Transverse colon (tissue), 4 donors: Measurements from ENCODE around the gene MMP21. TPM values are rescaled to one million over a fixed set of nuclear protein-coding genes. Genes with fewer than 3 reads are reported as not detected.
A peak's percentile ranks its signal among the peaks of the same experiment; 100 is the strongest.

ENCODE experiments used
- DNase-seq: peaks from one replicate; pipeline ENCODE4 v3.0.0-alpha.2; 2019
- H3K27ac ChIP-seq, 4 donors: fragments of 200-600 bp; sonication (generic); 2 replicates each; pipeline ENCODE4 v1.5.1; 2016 to 2018; ENCODE audit warnings: inconsistent platforms in 4 of 4
- H3K27me3 ChIP-seq: fragments of 200-600 bp; sonication (generic); 2 replicates; pipeline ENCODE4 v1.5.1; 2017; ENCODE audit warnings: inconsistent platforms
- H3K36me3 ChIP-seq, 4 donors: fragments of 200-600 bp; sonication (generic); 2 replicates each; pipeline ENCODE4 v1.5.1; 2017 to 2019; ENCODE audit warnings: inconsistent platforms in 4 of 4
- H3K4me1 ChIP-seq, 4 donors: fragments of 200-600 bp; sonication (generic); 2 replicates each; pipeline ENCODE4 v1.5.1; 2017 to 2020; ENCODE audit warnings: inconsistent platforms in 4 of 4
- H3K4me3 ChIP-seq, 4 donors: fragments of 200-600 bp; sonication (generic); 1 replicate in 1 of 4; 2 replicates in 3 of 4; pipeline versions ENCODE4 v1.5.1 to v1.6.1; 2017 to 2019; ENCODE audit warnings: inconsistent platforms in 4 of 4
- H3K9me3 ChIP-seq, 2 donors: fragments of 200-600 bp; sonication (generic); 2 replicates each; pipeline ENCODE4 v1.5.1; 2017 to 2019; ENCODE audit warnings: inconsistent platforms in 2 of 2
- CTCF ChIP-seq, 5 experiments: fragments of 200-600 bp in 3 of 5; fragments of 450-650 bp in 2 of 5; sonication (generic) in 3 of 5; IDR thresholded peaks; 1 replicate in 2 of 5; 2 replicates in 3 of 5; pipeline ENCODE4 v1.5.1; 2016 to 2017; ENCODE audit warnings: antibody characterized with exemption in 5 of 5, inconsistent platforms in 3 of 5, mild to moderate bottlenecking in 2 of 5, moderate library complexity in 1 of 5
- EP300 ChIP-seq: sonication (generic); formaldehyde crosslinking; IDR thresholded peaks from one replicate; pipeline ENCODE4 v1.6.1; 2017; ENCODE audit warnings: antibody characterized with exemption, low read depth
- POLR2A ChIP-seq: fragments of 450-650 bp; IDR thresholded peaks from one replicate; pipeline ENCODE4 v1.6.1; 2016; ENCODE audit warnings: antibody characterized with exemption, mild to moderate bottlenecking, moderate library complexity
- POLR2AphosphoS5 ChIP-seq, 3 donors: sonication (generic); formaldehyde crosslinking; IDR thresholded peaks; one replicate each; pipeline ENCODE4 v1.6.1; 2016; ENCODE audit warnings: antibody characterized with exemption in 3 of 3
- WGBS, 2 donors: methylation state at CpG; one replicate each; pipeline ENCODE4 v1.1.5; 2018; ENCODE audit warnings: low coverage in 1 of 2; 5-methylcytosine and 5-hydroxymethylcytosine counted together
- in situ Hi-C, 4 donors: fragments of 200-750 bp; cut with MboI; loops; one replicate each; pipeline versions ENCODE4 v1.15.0 to v1.15.1; 2017; ENCODE audit warnings: low sequenced_read_pairs in 3 of 4, low pct_ligation_motif_present in 1 of 4, low pct_unique_long_range_greater_than_20kb in 1 of 4
- intact Hi-C: fragments of 100-400 bp; cut with DNase I; formaldehyde crosslinking; loops from one replicate; pipeline ENCODE4 v1.15.1; 2023; ENCODE audit warnings: low total_unique reads
- total RNA-seq, 4 donors: library from RNA; depleted of rRNA; stranded (reverse); fragments of >200 nt; gene quantifications; one replicate each; pipeline ENCODE4 v1.1.0, GENCODE V29; 2016

Gene MMP21
- total RNA-seq, 4 donors from 2014 or later: 0.16 to 1.00 TPM; not detected in 2

GRCh38 chr10:125768219-125768855, 7.3 kb downstream of the MMP21 start:
- Histone ChIP-seq H3K36me3 (peaks cover 0 to 16% (median 8%) of the 10 kb centered on the region in 4 donors), H3K9me3 (no peaks in the 10 kb centered on the region), H3K27me3 (no peaks in the 10 kb centered on the region), H3K27ac (peak overlapping the region in 3 of 4 donors; percentile 35 to 38 (median 37)), H3K4me3 (no peak overlapping the region), H3K4me1 (peaks cover 0 to 7% (median 4%) of the 10 kb centered on the region in 4 donors)
- in situ Hi-C loops: no loop called here
- WGBS, 2 donors: 60 to 62% methylated on average over 2 to 4 of the region's 4 CpGs
- intact Hi-C loops: no loop called here
- no peak for DNase-seq
- TF ChIP-seq EP300 (no peak), POLR2AphosphoS5 (IDR thresholded peaks at IDR 0.05) (peak in 1 of 3 donors; percentile 15), POLR2A (no peak)

DNA sequence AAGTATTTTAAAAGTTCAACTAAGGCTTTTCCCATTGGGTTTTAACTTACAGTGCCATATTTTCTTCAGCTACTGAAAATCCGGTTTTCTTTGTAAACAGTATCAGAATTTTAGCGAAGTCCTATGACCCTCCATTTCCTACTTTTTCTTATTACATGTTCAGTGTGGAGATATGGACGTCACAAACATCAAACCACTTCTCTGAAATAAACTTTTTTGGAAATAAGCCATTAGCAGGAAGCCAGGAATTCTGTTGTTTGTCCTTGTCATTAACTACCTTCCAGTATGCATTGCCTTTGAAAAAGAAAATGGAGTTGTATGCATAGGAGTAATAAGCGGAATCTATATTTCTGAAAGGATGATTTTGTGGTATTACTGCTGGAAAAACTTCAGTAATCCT, 9.1 kb downstream of the MMP21 start:
- H3K9me3 ChIP-seq: no peaks in the 10 kb centered on the region
- TF ChIP-seq POLR2A (no peak), EP300 (no peak), POLR2AphosphoS5 (IDR thresholded peaks at IDR 0.05) (no peak), CTCF (IDR thresholded peaks at IDR 0.05) (no peak)
- H3K27ac ChIP-seq: no peak overlapping the region
- intact Hi-C loops (no loop called here), in situ Hi-C loops (no loop called here)
- H3K4me1 ChIP-seq: peaks cover 0 to 7% (median 4%) of the 10 kb centered on the region in 4 donors
- peaks cover 0 to 23% (median 11%) of the 10 kb centered on the region in 4 donors for H3K36me3 ChIP-seq
- no peak overlapping the region for H3K4me3 ChIP-seq
- DNase-seq: no peak
- no peaks in the 10 kb centered on the region for H3K27me3 ChIP-seq
- WGBS, 2 donors: 82 to 89% methylated on average over 4 of the region's 4 CpGs

GRCh38 chr10:125765835-125766234, 9.8 kb downstream of the MMP21 start:
- in situ Hi-C loops: no loop called here
- DNase-seq: no peak
- 89 to 100% methylated on average over 1 to 2 of the region's 2 CpGs for WGBS, 2 donors
- no peak overlapping the region for H3K4me3 ChIP-seq
- TF ChIP-seq POLR2A (no peak), CTCF (IDR thresholded peaks at IDR 0.05) (no peak), EP300 (no peak)
- intact Hi-C loops: no loop called here
- H3K27ac ChIP-seq: no peak overlapping the region
- peaks cover 0 to 27% (median 11%) of the 10 kb centered on the region in 4 donors for H3K36me3 ChIP-seq
- peaks cover 0 to 7% (median 4%) of the 10 kb centered on the region in 4 donors for H3K4me1 ChIP-seq
- no peaks in the 10 kb centered on the region for H3K27me3 ChIP-seq
- H3K9me3 ChIP-seq: no peaks in the 10 kb centered on the region

DNA sequence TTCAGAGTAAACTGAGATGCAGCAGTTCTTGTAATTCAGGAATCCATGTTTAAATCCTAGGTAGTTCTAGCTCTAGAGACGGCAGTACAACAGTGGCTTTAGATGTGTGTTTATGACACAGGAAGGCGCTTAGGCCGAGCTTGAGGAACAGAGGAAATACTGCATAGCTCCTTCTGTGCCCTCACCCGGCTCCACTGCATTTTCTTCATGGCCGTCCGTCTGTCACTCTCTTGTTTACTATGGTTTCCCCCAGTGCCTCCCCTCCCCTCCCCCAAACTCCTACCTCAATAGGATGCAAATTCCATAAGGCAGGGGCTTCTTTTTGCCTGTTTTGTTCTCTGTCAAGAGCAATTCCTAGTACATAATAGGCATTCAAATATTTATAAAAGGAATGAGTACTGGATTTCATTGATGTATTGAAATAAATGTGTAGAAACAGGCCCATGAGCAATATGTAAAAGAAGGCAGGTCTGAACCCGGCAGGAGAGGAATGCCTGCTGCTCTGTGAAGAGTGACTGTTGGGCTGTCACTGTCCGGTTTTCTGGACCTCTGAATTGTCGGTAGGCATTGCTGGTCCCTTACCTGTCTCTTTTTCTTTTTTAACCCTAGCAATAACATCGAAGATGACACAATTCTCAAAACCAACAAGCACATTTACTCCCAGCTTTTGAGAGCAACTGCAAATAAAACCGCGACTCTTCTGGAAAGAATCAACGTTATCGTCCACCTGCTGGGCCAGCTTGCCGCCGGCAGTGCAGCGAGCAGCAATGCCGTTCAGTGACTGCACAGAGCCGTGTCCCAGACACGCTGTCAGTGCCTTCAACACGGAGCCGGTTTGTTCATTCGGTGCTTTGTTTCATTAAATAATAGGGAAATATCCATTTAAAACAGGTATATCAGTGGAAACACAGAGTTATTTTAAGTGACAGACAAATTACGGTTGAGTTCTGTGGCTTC, 12.7 kb downstream of the MMP21 start:
- in situ Hi-C loops (no loop called here), intact Hi-C loops (no loop called here)
- H3K27ac ChIP-seq: no peak overlapping the region
- TF ChIP-seq EP300: no peak
- TF ChIP-seq CTCF (IDR thresholded peaks at IDR 0.05): no peak
- TF ChIP-seq POLR2A: no peak
- TF ChIP-seq POLR2AphosphoS5 (IDR thresholded peaks at IDR 0.05): no peak
- no peak for DNase-seq
- H3K4me1 ChIP-seq: peaks cover 0 to under 1% (median 0%) of the 10 kb centered on the region in 4 donors
- H3K36me3 ChIP-seq: peaks cover 0 to 53% (median 17%) of the 10 kb centered on the region in 4 donors
- H3K9me3 ChIP-seq: no peaks in the 10 kb centered on the region
- H3K27me3 ChIP-seq: no peaks in the 10 kb centered on the region
- no peak overlapping the region for H3K4me3 ChIP-seq
- WGBS, 2 donors: 95 to 97% methylated on average over 20 to 24 of the region's 24 CpGs
